Mesenchymal stem cell (in vitro differentiated cells and primary cell): Measurements from ENCODE around the gene MED9. TPM values are rescaled to one million over a fixed set of nuclear protein-coding genes. Genes with fewer than 3 reads are reported as not detected.
"Not testable (repeated sequence)": the region's sequence is repeated elsewhere in the genome, so short reads cannot be mapped to it uniquely, and the experiment has no call there.

Experiments
- DNase-seq: peaks from one replicate; pipeline ENCODE4 v3.0.0-alpha.2; 2013
- H2AFZ ChIP-seq: one replicate; pipeline ENCODE4 v1.6.1; 2013; ENCODE audit warnings: low read depth, mild to moderate bottlenecking, control low read depth, inconsistent platforms, low read length, moderate library complexity
- H2AK5ac ChIP-seq: 2 replicates; pipeline ENCODE4 v1.6.1; 2013; ENCODE audit warnings: low read length, moderate library complexity, mild to moderate bottlenecking, inconsistent platforms; ENCODE audit not compliant: severe bottlenecking
- H2BK120ac ChIP-seq: one replicate; pipeline ENCODE4 v1.6.1; 2013; ENCODE audit warnings: low read depth, mild to moderate bottlenecking, inconsistent platforms, low read length, moderate library complexity
- H2BK12ac ChIP-seq, 2 experiments: one replicate each; pipeline ENCODE4 v1.6.1; 2013; ENCODE audit warnings: inconsistent platforms in 2 of 2, low read length in 2 of 2, mild to moderate bottlenecking in 2 of 2, moderate library complexity in 2 of 2, control low read depth in 1 of 2
- H2BK15ac ChIP-seq: one replicate; pipeline ENCODE4 v1.6.1; 2013; ENCODE audit warnings: mild to moderate bottlenecking, low read depth, inconsistent platforms; ENCODE audit not compliant: poor library complexity, severe bottlenecking
- H2BK5ac ChIP-seq: 2 replicates; pipeline ENCODE4 v1.6.1; 2013; ENCODE audit warnings: low read depth, mild to moderate bottlenecking, low read length, control low read depth, inconsistent platforms; ENCODE audit not compliant: poor library complexity, severe bottlenecking
- H3K14ac ChIP-seq, 2 experiments: one replicate each; pipeline ENCODE4 v1.6.1; 2013; ENCODE audit warnings: inconsistent platforms in 2 of 2, low read length in 2 of 2, control low read depth in 1 of 2, mild to moderate bottlenecking in 1 of 2, moderate library complexity in 1 of 2
- H3K18ac ChIP-seq, 2 experiments: one replicate each; pipeline ENCODE4 v1.6.1; 2013; ENCODE audit warnings: inconsistent platforms in 2 of 2, low read length in 2 of 2, control low read depth in 1 of 2, low read depth in 1 of 2, mild to moderate bottlenecking in 1 of 2
- H3K23ac ChIP-seq, 2 experiments: one replicate each; pipeline ENCODE4 v1.6.1; 2013; ENCODE audit warnings: inconsistent platforms in 2 of 2, low read length in 2 of 2, mild to moderate bottlenecking in 2 of 2, moderate library complexity in 2 of 2, control low read depth in 1 of 2
- H3K27ac ChIP-seq: 2 replicates; pipeline ENCODE4 v1.5.1; 2013; ENCODE audit warnings: mild to moderate bottlenecking, moderate library complexity, low read length, control low read depth, inconsistent platforms; ENCODE audit not compliant: poor library complexity, severe bottlenecking
- H3K27me3 ChIP-seq, 2 experiments: 2 replicates each; pipeline versions ENCODE4 v1.6.1 to v1.7.0; 2013; ENCODE audit warnings: low read length in 2 of 2, mild to moderate bottlenecking in 2 of 2, moderate library complexity in 2 of 2, control low read depth in 1 of 2, inconsistent platforms in 1 of 2; ENCODE audit not compliant: control insufficient read depth in 1 of 2, insufficient read depth in 1 of 2
- H3K36me3 ChIP-seq, 2 experiments: 2 replicates each; pipeline versions ENCODE4 v1.6.1 to v1.7.0; 2013; ENCODE audit warnings: low read length in 2 of 2, control low read depth in 1 of 2, inconsistent platforms in 1 of 2, low read depth in 1 of 2, mild to moderate bottlenecking in 1 of 2; ENCODE audit not compliant: insufficient read depth in 2 of 2, control insufficient read depth in 1 of 2
- H3K4ac ChIP-seq, 2 experiments: one replicate each; pipeline ENCODE4 v1.6.1; 2013; ENCODE audit warnings: inconsistent platforms in 2 of 2, low read length in 2 of 2, mild to moderate bottlenecking in 2 of 2, moderate library complexity in 2 of 2, control low read depth in 1 of 2, low read depth in 1 of 2
- H3K4me1 ChIP-seq: 2 replicates; pipeline ENCODE4 v1.6.1; 2013; ENCODE audit warnings: low read depth, low read length, control low read depth; ENCODE audit not compliant: control insufficient read depth, insufficient read depth
- H3K4me2 ChIP-seq: 2 replicates; pipeline ENCODE4 v1.6.1; 2013; ENCODE audit warnings: low read length, mild to moderate bottlenecking, inconsistent platforms; ENCODE audit not compliant: poor library complexity, severe bottlenecking
- H3K4me3 ChIP-seq, 2 experiments: 2 replicates each; pipeline versions ENCODE4 v1.5.1 to v1.7.0; 2013; ENCODE audit warnings: low read length in 2 of 2, mild to moderate bottlenecking in 2 of 2, control low read depth in 1 of 2, low read depth in 1 of 2; ENCODE audit not compliant: insufficient read depth in 1 of 2
- H3K79me1 ChIP-seq: replicated peaks from 2 replicates; pipeline ENCODE4 v1.6.1; 2013; ENCODE audit warnings: mild to moderate bottlenecking, control low read depth, low read length, inconsistent platforms; ENCODE audit not compliant: poor library complexity, severe bottlenecking
- H3K9ac ChIP-seq: 2 replicates; pipeline ENCODE4 v1.7.0; 2013; ENCODE audit warnings: mild to moderate bottlenecking, low read length, moderate library complexity
- H3K9me3 ChIP-seq: 2 replicates; pipeline ENCODE4 v1.7.0; 2013; ENCODE audit warnings: mild to moderate bottlenecking, low read length; ENCODE audit not compliant: control insufficient read depth
- H4K8ac ChIP-seq: one replicate; pipeline ENCODE4 v1.6.1; 2013; ENCODE audit warnings: inconsistent platforms, mild to moderate bottlenecking, low read length, moderate library complexity
- H4K91ac ChIP-seq: one replicate; pipeline ENCODE4 v1.6.1; 2013; ENCODE audit warnings: mild to moderate bottlenecking, low read length, inconsistent platforms
- WGBS: methylation state at CpG from one replicate; pipeline ENCODE4 v1.1.7; 2013; ENCODE audit warnings: mixed read lengths; 5-methylcytosine and 5-hydroxymethylcytosine counted together
- polyA plus RNA-seq, 2 experiments: library from polyadenylated mRNA; stranded (reverse); fragments of 200-250 nt; gene quantifications; one replicate each; pipeline ENCODE4 v1.2.3, GENCODE V29; 2013

Gene MED9
- polyA plus RNA-seq (2013, experiment 1 of 2) = 6.1 TPM
- 6.3 TPM for polyA plus RNA-seq (2013, experiment 2 of 2)

- peak within 1 kb of the TSS; percentile 95 for H4K91ac ChIP-seq
- H2AK5ac ChIP-seq = no peak within 1 kb of the TSS
- no peaks in the 10 kb centered on the region for H3K9me3 ChIP-seq
- H2BK15ac ChIP-seq = peak within 1 kb of the TSS; percentile 88
- H3K4ac ChIP-seq = peak within 1 kb of the TSS; percentile 66 to 84
- peak within 1 kb of the TSS; percentile 80 for H3K4me2 ChIP-seq
- peaks cover 0 to 13% of the 10 kb centered on the region in 2 experiments for H3K36me3 ChIP-seq
- H3K4me1 ChIP-seq = peaks cover 2% of the 10 kb centered on the region
- peak; percentile 88 for DNase-seq
- peak within 1 kb of the TSS; percentile 27 for H3K27ac ChIP-seq
- H3K14ac ChIP-seq = peak within 1 kb of the TSS in 1 of 2 experiments; percentile 99
- H2BK120ac ChIP-seq = no peak within 1 kb of the TSS
- peaks cover 9 to 12% of the 10 kb centered on the region in 2 experiments for H3K27me3 ChIP-seq
- peak within 1 kb of the TSS; percentile 100 for H4K8ac ChIP-seq
- H3K4me3 ChIP-seq = peak within 1 kb of the TSS; percentile 99 to 100
- peak within 1 kb of the TSS; percentile 100 for H2AFZ ChIP-seq
- H2BK12ac ChIP-seq = peak within 1 kb of the TSS in 1 of 2 experiments; percentile 39
- peak within 1 kb of the TSS; percentile 94 for H3K9ac ChIP-seq
- peak within 1 kb of the TSS in 1 of 2 experiments; percentile 99 for H3K23ac ChIP-seq
- H3K18ac ChIP-seq = peak within 1 kb of the TSS; percentile 95 to 98
- under 1% methylated on average over 47 of the region's 47 CpGs for WGBS
- H2BK5ac ChIP-seq = no peak within 1 kb of the TSS
- peaks cover 16% of the 10 kb centered on the region for H3K79me1 ChIP-seq
Observed at GRCh38 chr17:17476865-17477467, at the start of gene MED9. MED9 (plus strand) TSS chr17:17477000; CDS start chr17:17477042, 42 bp downstream.

GRCh38 chr17:17429222-17429621 lies 47.6 kb upstream of the MED9 start:
- Histone ChIP-seq H2BK15ac (no peak overlapping the region), H3K23ac (no peak overlapping the region), H3K4me1 (no peaks in the 10 kb centered on the region), H2AFZ (no peak overlapping the region), H2BK12ac (no peak overlapping the region), H2AK5ac (no peak overlapping the region), H2BK5ac (no peak overlapping the region), H4K91ac (no peak overlapping the region), H3K27ac (no peak overlapping the region), H3K27me3 (peaks cover 0 to 26% of the 10 kb centered on the region in 2 experiments), H3K36me3 (no peaks in the 10 kb centered on the region), H3K9me3 (no peaks in the 10 kb centered on the region), H3K9ac (no peak overlapping the region), H4K8ac (no peak overlapping the region), H3K4me3 (no peak overlapping the region), H3K18ac (no peak overlapping the region), H3K4me2 (no peak overlapping the region), H3K4ac (no peak overlapping the region), H2BK120ac (no peak overlapping the region), H3K79me1 (no peaks in the 10 kb centered on the region), H3K14ac (no peak overlapping the region)
- no peak for DNase-seq
- WGBS = 100% methylated on average over 2 of the region's 2 CpGs

- H3K4me3 ChIP-seq, H3K18ac ChIP-seq, H2AFZ ChIP-seq, H3K9me3 ChIP-seq, H4K91ac ChIP-seq, H3K14ac ChIP-seq, H2AK5ac ChIP-seq, H3K4me1 ChIP-seq, H2BK15ac ChIP-seq, H3K27ac ChIP-seq, DNase-seq, H3K23ac ChIP-seq, H3K4me2 ChIP-seq, H3K9ac ChIP-seq, H2BK12ac ChIP-seq, H3K4ac ChIP-seq, H2BK120ac ChIP-seq, H2BK5ac ChIP-seq, H4K8ac ChIP-seq, H3K36me3 ChIP-seq, H3K79me1 ChIP-seq: not testable (repeated sequence)
- H3K27me3 ChIP-seq = peaks cover 0 to 26% of the 10 kb centered on the region in 2 experiments
- WGBS = no CpG with 5 or more reads among the region's 4 CpGs
Observed at GRCh38 chr17:17430924-17431323, 45.9 kb upstream of the MED9 start.

- H2AK5ac ChIP-seq = no peak overlapping the region
- no peak overlapping the region for H3K27ac ChIP-seq
- H2AFZ ChIP-seq = no peak overlapping the region
- H3K4me3 ChIP-seq = no peak overlapping the region
- peaks cover 0 to 23% of the 10 kb centered on the region in 2 experiments for H3K27me3 ChIP-seq
- DNase-seq = no peak
- H3K23ac ChIP-seq = no peak overlapping the region
- 76% methylated on average over 6 of the region's 6 CpGs for WGBS
- H4K8ac ChIP-seq = no peak overlapping the region
- no peaks in the 10 kb centered on the region for H3K36me3 ChIP-seq
- H3K14ac ChIP-seq = no peak overlapping the region
- H4K91ac ChIP-seq = no peak overlapping the region
- H3K4ac ChIP-seq = no peak overlapping the region
- H3K9ac ChIP-seq = no peak overlapping the region
- H2BK15ac ChIP-seq = no peak overlapping the region
- H2BK12ac ChIP-seq = no peak overlapping the region
- H3K18ac ChIP-seq = no peak overlapping the region
- H3K79me1 ChIP-seq = no peaks in the 10 kb centered on the region
- peaks cover 4% of the 10 kb centered on the region for H3K4me1 ChIP-seq
- no peak overlapping the region for H2BK120ac ChIP-seq
- H3K9me3 ChIP-seq = no peaks in the 10 kb centered on the region
- H3K4me2 ChIP-seq = no peak overlapping the region
- no peak overlapping the region for H2BK5ac ChIP-seq
Observed at GRCh38 chr17:17431605-17432004, 45.2 kb upstream of the MED9 start.
